Umbilical cord (tissue), 1 donor: ENCODE results near the gene GADD45A. TPM values are rescaled to one million over a fixed set of nuclear protein-coding genes. Genes with fewer than 3 reads are reported as not detected.

Experiments used
- total RNA-seq: library from RNA; depleted of rRNA; stranded (reverse); fragments of >200 nt; gene quantifications from one replicate; pipeline ENCODE4 v1.2.3, GENCODE V29; 2014; ENCODE audit warnings: low replicate concordance; ENCODE audit not compliant: insufficient read depth

GADD45A gene
- total RNA-seq, 1 donor from 2014 or later: 33.0 TPM

Other genes with a start within 250 kb of the GADD45A start
- 153 TPM for gene GNG12, start 148.3 kb downstream of the GADD45A start, total RNA-seq